ENCODE measurements around the gene FOXA3.

Gene FOXA3

DNA sequence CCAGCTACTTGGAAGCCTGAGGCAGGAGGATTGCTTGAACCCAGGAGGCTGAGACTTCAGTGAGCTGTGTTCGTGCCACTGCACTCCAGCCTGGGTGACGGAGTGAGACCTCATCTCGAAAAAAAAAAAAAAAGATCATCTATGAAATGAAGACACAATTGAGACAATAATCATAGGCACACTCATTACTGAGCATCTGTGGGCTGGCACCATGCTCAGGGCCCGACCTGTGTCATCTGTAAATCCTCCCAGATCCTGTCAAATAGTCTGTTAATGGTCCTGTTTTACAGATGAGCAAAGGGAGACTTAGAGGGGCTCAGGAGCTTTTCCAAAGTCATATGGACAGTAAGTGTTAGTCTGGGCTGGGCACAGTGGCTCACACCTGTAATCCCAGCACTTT is 54.6 kb downstream of the FOXA3 start:
- Histone ChIP-seq H3K27me3 (no peaks in the 10 kb centered on the region), H3K4me1 (no peaks in the 10 kb centered on the region), H3K4me3 (ENCODE audit: low read depth, low read length) (no peak overlapping the region), H3K36me3 (no peaks in the 10 kb centered on the region), H3K9me3 (no peaks in the 10 kb centered on the region)
- DNase-seq: no peak
- TF ChIP-seq, protein P1, sequence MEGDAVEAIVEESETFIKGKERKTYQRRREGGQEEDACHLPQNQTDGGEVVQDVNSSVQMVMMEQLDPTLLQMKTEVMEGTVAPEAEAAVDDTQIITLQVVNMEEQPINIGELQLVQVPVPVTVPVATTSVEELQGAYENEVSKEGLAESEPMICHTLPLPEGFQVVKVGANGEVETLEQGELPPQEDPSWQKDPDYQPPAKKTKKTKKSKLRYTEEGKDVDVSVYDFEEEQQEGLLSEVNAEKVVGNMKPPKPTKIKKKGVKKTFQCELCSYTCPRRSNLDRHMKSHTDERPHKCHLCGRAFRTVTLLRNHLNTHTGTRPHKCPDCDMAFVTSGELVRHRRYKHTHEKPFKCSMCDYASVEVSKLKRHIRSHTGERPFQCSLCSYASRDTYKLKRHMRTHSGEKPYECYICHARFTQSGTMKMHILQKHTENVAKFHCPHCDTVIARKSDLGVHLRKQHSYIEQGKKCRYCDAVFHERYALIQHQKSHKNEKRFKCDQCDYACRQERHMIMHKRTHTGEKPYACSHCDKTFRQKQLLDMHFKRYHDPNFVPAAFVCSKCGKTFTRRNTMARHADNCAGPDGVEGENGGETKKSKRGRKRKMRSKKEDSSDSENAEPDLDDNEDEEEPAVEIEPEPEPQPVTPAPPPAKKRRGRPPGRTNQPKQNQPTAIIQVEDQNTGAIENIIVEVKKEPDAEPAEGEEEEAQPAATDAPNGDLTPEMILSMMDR (IDR thresholded peaks at IDR 0.05; ENCODE audit: low read depth, low read length): no peak

DNA sequence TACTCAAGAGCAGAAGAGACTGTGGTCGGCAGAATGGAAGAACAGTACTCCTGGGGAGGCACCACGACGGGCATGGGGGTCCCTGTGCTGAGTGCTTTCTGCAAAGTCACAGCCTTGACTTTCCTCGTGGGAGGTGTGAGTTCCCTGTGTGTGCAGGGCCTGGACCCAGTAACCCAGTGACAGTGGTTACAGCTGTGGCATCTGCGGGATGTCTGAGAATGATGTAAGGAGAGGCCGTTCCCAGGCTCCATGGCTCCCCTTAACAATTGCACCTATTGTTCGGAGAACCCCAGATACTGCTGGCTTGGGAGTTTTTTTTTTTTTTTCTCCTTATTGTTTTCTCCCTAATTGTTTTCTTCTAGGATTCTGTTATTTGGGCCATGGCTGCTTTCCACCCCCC is 55.6 kb downstream of the FOXA3 start:
- Histone ChIP-seq H3K36me3 (no peaks in the 10 kb centered on the region), H3K9me3 (no peaks in the 10 kb centered on the region), H3K27me3 (no peaks in the 10 kb centered on the region), H3K4me3 (ENCODE audit: low read depth, low read length) (no peak overlapping the region), H3K4me1 (no peaks in the 10 kb centered on the region)
- TF ChIP-seq, protein P1 (IDR thresholded peaks at IDR 0.05; ENCODE audit: low read depth, low read length): no peak
- no peak for DNase-seq

DNA sequence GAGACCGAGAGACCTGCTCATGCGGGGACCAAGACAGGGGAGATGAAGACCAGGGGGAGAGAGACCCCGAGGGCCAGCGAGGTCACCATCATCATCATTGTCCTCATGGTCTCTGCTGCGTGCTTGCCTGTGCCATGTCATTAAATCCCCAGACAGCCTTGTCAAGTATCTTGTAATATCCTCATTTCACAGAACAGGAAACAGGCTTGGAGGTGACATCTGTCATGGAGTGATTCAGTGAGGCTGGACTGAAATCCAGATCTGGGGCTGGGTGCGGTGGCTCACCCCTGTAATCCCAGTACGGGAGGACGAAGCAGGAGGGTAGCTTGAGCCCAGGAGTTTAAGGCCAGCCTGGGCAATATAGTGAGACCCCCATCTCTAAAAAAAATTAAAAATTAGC is 56.3 kb downstream of the FOXA3 start:
- no peaks in the 10 kb centered on the region for H3K4me1 ChIP-seq
- DNase-seq: no peak
- no peaks in the 10 kb centered on the region for H3K27me3 ChIP-seq
- H3K4me3 ChIP-seq (ENCODE audit: low read depth, low read length): no peak overlapping the region
- TF ChIP-seq, protein P1 (IDR thresholded peaks at IDR 0.05; ENCODE audit: low read depth, low read length): no peak
- no peaks in the 10 kb centered on the region for H3K9me3 ChIP-seq
- H3K36me3 ChIP-seq: no peaks in the 10 kb centered on the region

GRCh38 chr19:45922281-45922680 is 58.2 kb downstream of the FOXA3 start:
- no peaks in the 10 kb centered on the region for H3K36me3 ChIP-seq
- H3K4me3 ChIP-seq (ENCODE audit: low read depth, low read length): no peak overlapping the region
- no peaks in the 10 kb centered on the region for H3K4me1 ChIP-seq
- TF ChIP-seq, protein P1 (IDR thresholded peaks at IDR 0.05; ENCODE audit: low read depth, low read length): peak; percentile 33
- no peaks in the 10 kb centered on the region for H3K27me3 ChIP-seq
- no peaks in the 10 kb centered on the region for H3K9me3 ChIP-seq
- DNase-seq: no peak
